Loucy (cell line): ENCODE measurements around the gene LOC101059915.
"Not testable (repeated sequence)": the region's sequence is repeated elsewhere in the genome, so short reads cannot be mapped to it uniquely, and the experiment has no call there.

Experiments used
- H2AFZ ChIP-seq: fragments of 200-600 bp; sonication (generic); 2 replicates; pipeline ENCODE4 v1.6.0; 2016; ENCODE audit warnings: antibody characterized with exemption, mild to moderate bottlenecking, low read length, moderate library complexity
- H3F3A ChIP-seq: fragments of 200-600 bp; 2 replicates; pipeline ENCODE4 v1.6.0; 2016; ENCODE audit warnings: antibody characterized with exemption, low read depth, mild to moderate bottlenecking
- H3K27me3 ChIP-seq: fragments of 200-600 bp; sonication (generic); 2 replicates; pipeline ENCODE4 v1.6.1; 2014; ENCODE audit warnings: low read length, mild to moderate bottlenecking; ENCODE audit not compliant: insufficient read depth, poor library complexity, severe bottlenecking
- H3K36me3 ChIP-seq: fragments of 200-600 bp; sonication (generic); 2 replicates; pipeline ENCODE4 v1.6.1; 2016; ENCODE audit warnings: low read length; ENCODE audit not compliant: insufficient read depth
- H3K4me1 ChIP-seq: fragments of 200-600 bp; sonication (generic); 2 replicates; pipeline ENCODE4 v1.5.1; 2014; ENCODE audit warnings: low read length, mild to moderate bottlenecking; ENCODE audit not compliant: insufficient read depth, poor library complexity, severe bottlenecking
- H3K4me2 ChIP-seq: fragments of 200-600 bp; sonication (generic); 2 replicates; pipeline ENCODE4 v1.6.0; 2014; ENCODE audit warnings: antibody characterized with exemption, low read length, low read depth, mild to moderate bottlenecking; ENCODE audit not compliant: poor library complexity, severe bottlenecking
- H3K4me3 ChIP-seq: fragments of 200-600 bp; sonication (generic); 2 replicates; pipeline ENCODE4 v1.5.1; 2014; ENCODE audit warnings: low read length, mild to moderate bottlenecking, mixed read lengths; ENCODE audit not compliant: poor library complexity, severe bottlenecking
- H3K79me2 ChIP-seq: fragments of 200-600 bp; sonication (generic); 2 replicates; pipeline ENCODE4 v1.6.1; 2014; ENCODE audit warnings: low read length; ENCODE audit not compliant: insufficient read depth
- H3K9ac ChIP-seq: fragments of 200-600 bp; sonication (generic); 2 replicates; pipeline ENCODE4 v1.6.0; 2014; ENCODE audit warnings: mild to moderate bottlenecking, low read depth, low read length, moderate library complexity; ENCODE audit not compliant: poor library complexity, severe bottlenecking
- H3K9me2 ChIP-seq: fragments of 200-600 bp; sonication (generic); replicated peaks from 2 replicates; pipeline ENCODE4 v1.6.1; 2016; ENCODE audit warnings: low read depth, low read length, mixed read lengths
- H3K9me3 ChIP-seq: fragments of 200-600 bp; sonication (generic); 2 replicates; pipeline ENCODE4 v1.6.1; 2014; ENCODE audit warnings: mild to moderate bottlenecking, antibody characterized with exemption, low read length, low read depth; ENCODE audit not compliant: insufficient read depth
- H4K20me1 ChIP-seq: fragments of 200-600 bp; sonication (generic); 2 replicates; pipeline ENCODE4 v1.6.0; 2014; ENCODE audit warnings: antibody characterized with exemption, low read length, mild to moderate bottlenecking; ENCODE audit not compliant: insufficient read depth, poor library complexity, severe bottlenecking
- EZH2phosphoT487 ChIP-seq: fragments of 200-600 bp; IDR thresholded peaks from 2 replicates; pipeline ENCODE4 v1.6.1; 2018; ENCODE audit warnings: antibody characterized with exemption, mild to moderate bottlenecking, moderate library complexity, borderline replicate concordance

Gene LOC101059915

GRCh38 chrX:71679575-71680207 is 12.3 kb downstream of the LOC101059915 start:
- H3K4me1 ChIP-seq: no peaks in the 10 kb centered on the region
- H3K27me3 ChIP-seq: no peaks in the 10 kb centered on the region
- H2AFZ ChIP-seq: no peak overlapping the region
- no peaks in the 10 kb centered on the region for H3F3A ChIP-seq
- no peak for TF ChIP-seq EZH2phosphoT487
- no peak overlapping the region for H3K4me3 ChIP-seq
- no peak overlapping the region for H3K9ac ChIP-seq
- no peaks in the 10 kb centered on the region for H4K20me1 ChIP-seq
- no peaks in the 10 kb centered on the region for H3K9me3 ChIP-seq
- H3K9me2 ChIP-seq: no peaks in the 10 kb centered on the region
- H3K79me2 ChIP-seq: no peaks in the 10 kb centered on the region
- H3K36me3 ChIP-seq: no peaks in the 10 kb centered on the region
- no peak overlapping the region for H3K4me2 ChIP-seq

GRCh38 chrX:71696641-71697465 is 29.5 kb downstream of the LOC101059915 start:
- not testable (repeated sequence) for H3K9ac ChIP-seq, H3K4me3 ChIP-seq, H3F3A ChIP-seq, H3K9me3 ChIP-seq, H4K20me1 ChIP-seq, H3K4me1 ChIP-seq, H3K4me2 ChIP-seq, H3K36me3 ChIP-seq, H3K27me3 ChIP-seq, H2AFZ ChIP-seq, H3K79me2 ChIP-seq, H3K9me2 ChIP-seq

- not testable (repeated sequence) for H2AFZ ChIP-seq, H3K79me2 ChIP-seq, H3K9me3 ChIP-seq, H3K36me3 ChIP-seq, H3K9ac ChIP-seq, H4K20me1 ChIP-seq, H3K4me1 ChIP-seq, H3K9me2 ChIP-seq, H3K4me3 ChIP-seq, H3F3A ChIP-seq, H3K4me2 ChIP-seq, H3K27me3 ChIP-seq
Measured at GRCh38 chrX:71697466-71698298, 30.3 kb downstream of the LOC101059915 start.

DNA sequence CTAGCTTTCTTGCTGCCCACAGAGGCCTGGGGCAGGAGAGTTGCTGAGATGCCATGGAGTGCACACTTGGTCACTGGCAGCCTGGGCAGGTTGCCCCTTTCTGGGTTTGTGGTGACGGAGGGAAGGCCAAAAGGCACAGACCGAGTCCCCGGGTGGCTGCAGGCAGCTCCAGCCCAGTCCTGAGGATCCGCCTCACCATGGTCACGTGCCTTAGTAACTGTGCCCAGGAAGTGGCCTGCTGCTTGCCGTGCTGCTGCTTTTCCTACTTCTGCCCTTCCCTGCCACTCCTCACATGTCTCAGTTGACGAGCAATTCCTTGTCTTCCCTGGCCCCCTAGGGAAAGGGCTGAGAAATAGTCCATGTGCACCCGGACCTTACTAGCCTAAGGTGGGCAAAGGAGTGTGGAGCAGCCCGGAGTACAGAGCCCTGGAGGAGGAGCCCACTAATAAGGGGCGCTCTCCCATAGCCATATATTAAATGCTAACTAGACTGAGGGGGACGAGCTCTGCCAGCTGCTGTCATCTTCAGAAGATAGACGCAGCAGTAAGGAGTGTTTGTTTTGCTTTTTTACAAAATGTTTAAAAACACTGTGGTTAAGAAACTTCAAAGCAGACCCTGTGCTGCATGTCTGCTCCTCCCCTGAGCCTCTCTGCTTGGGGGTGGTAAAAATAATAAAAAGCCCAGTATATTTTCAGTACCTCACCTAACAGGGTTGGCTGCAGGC is 31.1 kb downstream of the LOC101059915 start:
- not testable (repeated sequence) for H3K36me3 ChIP-seq, H3K27me3 ChIP-seq

DNA sequence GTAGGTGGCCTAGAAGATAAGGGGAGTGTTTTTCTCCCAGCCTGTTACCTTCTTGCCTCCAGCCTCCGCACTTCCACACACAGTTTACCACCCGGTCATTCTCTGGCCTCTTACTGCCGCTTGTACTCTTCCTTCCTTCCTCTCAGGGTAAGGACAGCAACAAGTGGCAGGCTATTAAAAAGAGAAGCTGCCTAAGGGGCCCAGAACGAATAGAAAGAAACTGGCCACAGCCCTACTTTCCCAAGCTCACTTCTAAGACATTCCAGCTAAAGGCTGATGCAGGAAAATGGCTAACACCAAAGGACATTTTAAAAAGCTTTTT is 31.6 kb downstream of the LOC101059915 start:
- H3K9ac ChIP-seq, H3K9me3 ChIP-seq, H3K4me3 ChIP-seq, H2AFZ ChIP-seq, H3K4me2 ChIP-seq, H3K4me1 ChIP-seq, H3K79me2 ChIP-seq, H3F3A ChIP-seq, H3K36me3 ChIP-seq, H3K9me2 ChIP-seq, H4K20me1 ChIP-seq, H3K27me3 ChIP-seq: not testable (repeated sequence)

More for the DNA sequence above, 31.1 kb downstream of the LOC101059915 start:
- H3K4me2 ChIP-seq, H4K20me1 ChIP-seq, H3K4me3 ChIP-seq, H3K79me2 ChIP-seq, H3K4me1 ChIP-seq, H3K9me2 ChIP-seq, H2AFZ ChIP-seq, H3F3A ChIP-seq, H3K9me3 ChIP-seq, H3K9ac ChIP-seq: not testable (repeated sequence)

DNA sequence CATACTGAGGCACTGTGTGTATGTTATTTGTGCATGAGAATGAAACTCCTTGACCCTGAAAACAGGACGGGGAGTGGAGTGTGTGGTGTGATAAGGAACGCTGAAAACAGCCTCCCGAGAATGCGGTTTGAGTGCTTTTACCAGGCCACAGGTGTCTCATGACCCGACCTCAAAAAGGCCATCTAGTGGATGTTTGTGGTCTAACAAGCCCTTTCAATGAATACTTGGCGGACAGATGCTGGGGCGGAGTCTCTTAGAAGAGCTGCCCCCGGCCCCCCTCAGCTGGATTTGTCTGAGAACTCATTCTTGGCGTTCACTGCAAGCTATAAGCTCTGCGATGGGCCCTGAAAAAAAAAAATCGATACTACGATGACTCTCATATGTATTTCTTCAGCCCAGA is 35.5 kb downstream of the LOC101059915 start:
- H2AFZ ChIP-seq, H3K79me2 ChIP-seq, H3F3A ChIP-seq, H3K4me2 ChIP-seq, H3K27me3 ChIP-seq, H3K4me3 ChIP-seq, H3K9ac ChIP-seq, H4K20me1 ChIP-seq, H3K9me3 ChIP-seq, H3K4me1 ChIP-seq, H3K9me2 ChIP-seq, H3K36me3 ChIP-seq: not testable (repeated sequence)
